ENCODE measurements around the gene CHIT1. TPM values are rescaled to one million over a fixed set of nuclear protein-coding genes. Genes with fewer than 3 reads are reported as not detected.
"Not testable (repeated sequence)": the region's sequence is repeated elsewhere in the genome, so short reads cannot be mapped to it uniquely, and the experiment has no call there.

Gene CHIT1
- total RNA-seq, 1 donor from 2014 or later = not detected

DNA sequence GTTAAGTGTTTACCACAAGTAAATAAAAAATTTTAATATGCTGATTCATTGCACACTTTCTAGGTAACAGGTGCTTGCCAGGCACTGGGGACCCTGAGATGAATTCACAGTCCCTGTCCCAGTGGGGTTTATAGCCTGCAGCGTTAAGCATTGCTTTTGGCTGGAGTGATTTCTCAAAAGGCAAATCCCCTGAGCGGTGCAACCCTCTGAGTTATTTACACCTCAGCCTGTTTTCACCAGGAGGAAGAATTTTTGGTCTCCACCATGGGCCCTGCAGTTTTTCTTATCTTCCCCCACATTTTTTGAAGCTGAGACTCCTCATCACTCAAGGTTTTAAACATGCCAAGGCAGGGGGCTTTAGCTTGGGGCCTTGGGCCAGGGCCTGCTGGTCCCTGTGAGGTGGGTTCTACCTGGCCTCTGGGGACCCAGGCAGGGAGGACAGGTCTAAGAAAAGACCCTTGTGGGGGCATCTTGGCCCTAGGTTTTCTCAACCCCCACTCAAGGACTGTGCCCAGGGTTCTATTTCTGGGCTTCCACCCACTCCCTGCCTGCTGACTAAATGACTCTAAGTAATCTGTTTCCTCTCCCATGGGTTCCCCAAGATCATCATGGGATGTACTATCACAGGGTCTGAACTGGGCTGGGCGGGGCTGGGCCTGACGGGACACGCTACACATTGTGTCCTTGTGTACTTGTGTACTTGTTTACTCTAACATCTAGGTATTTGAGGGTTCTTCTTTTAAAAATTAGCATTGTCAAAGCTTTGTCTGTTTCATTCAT is 10.2 kb upstream of the CHIT1 start:
- intact Hi-C loops (cut with DNase I) = no loop called here
- Histone ChIP-seq H3K4me1 (no peaks in the 10 kb centered on the region), H3K27ac (no peak overlapping the region), H3K9me3 (peaks cover 0 to 9% of the 10 kb centered on the region in 2 donors), H3K36me3 (no peaks in the 10 kb centered on the region), H3K4me3 (no peak overlapping the region), H3K27me3 (no peaks in the 10 kb centered on the region)
- TF ChIP-seq CTCF (IDR thresholded peaks at IDR 0.05) = no peak
- no peak for DNase-seq (ENCODE audit: low spot score in 2 of 2)

GRCh38 chr1:203239081-203239480 is 9.6 kb upstream of the CHIT1 start:
- intact Hi-C loops (cut with DNase I) = no loop called here
- no peak for TF ChIP-seq CTCF (IDR thresholded peaks at IDR 0.05)
- no peaks in the 10 kb centered on the region for H3K4me1 ChIP-seq
- peaks cover 0 to 10% of the 10 kb centered on the region in 2 donors for H3K9me3 ChIP-seq
- H3K36me3 ChIP-seq = no peaks in the 10 kb centered on the region
- H3K4me3 ChIP-seq = no peak overlapping the region
- no peak overlapping the region for H3K27ac ChIP-seq
- H3K27me3 ChIP-seq = no peaks in the 10 kb centered on the region
- no peak for DNase-seq (ENCODE audit: low spot score in 2 of 2)

DNA sequence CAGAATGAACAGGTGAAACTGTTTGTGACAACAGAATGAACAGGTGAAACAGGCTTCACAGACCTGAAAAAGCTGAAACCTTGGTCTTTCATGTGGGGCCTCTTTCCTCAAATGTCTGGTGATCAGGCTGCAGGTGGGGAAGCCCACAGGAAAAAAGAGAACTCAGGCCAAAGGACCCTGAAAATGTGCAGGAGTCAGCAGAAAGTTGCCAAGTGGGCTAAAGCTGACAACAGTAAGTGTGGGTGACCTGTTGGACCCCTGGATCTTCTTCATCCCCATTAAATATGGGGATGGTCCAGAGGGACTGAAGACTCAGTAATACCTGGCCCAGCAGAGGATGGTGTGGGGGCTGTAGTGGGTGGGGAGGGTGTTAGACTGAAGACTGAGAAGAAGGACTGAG is 9.1 kb upstream of the CHIT1 start:
- Histone ChIP-seq H3K36me3 (no peaks in the 10 kb centered on the region), H3K4me1 (no peaks in the 10 kb centered on the region), H3K4me3 (no peak overlapping the region), H3K9me3 (peaks cover 0 to 10% of the 10 kb centered on the region in 2 donors), H3K27me3 (no peaks in the 10 kb centered on the region), H3K27ac (no peak overlapping the region)
- intact Hi-C loops (cut with DNase I) = no loop called here
- no peak for TF ChIP-seq CTCF (IDR thresholded peaks at IDR 0.05)
- DNase-seq (ENCODE audit: low spot score in 2 of 2) = no peak

GRCh38 chr1:203234901-203235300 is 5.4 kb upstream of the CHIT1 start:
- H3K4me1 ChIP-seq; H3K27me3 ChIP-seq; H3K4me3 ChIP-seq; H3K36me3 ChIP-seq; intact Hi-C loops (cut with DNase I); H3K27ac ChIP-seq; DNase-seq (ENCODE audit: low spot score in 2 of 2): not testable (repeated sequence)
- H3K9me3 ChIP-seq = peaks cover 0 to 10% of the 10 kb centered on the region in 2 donors

DNA sequence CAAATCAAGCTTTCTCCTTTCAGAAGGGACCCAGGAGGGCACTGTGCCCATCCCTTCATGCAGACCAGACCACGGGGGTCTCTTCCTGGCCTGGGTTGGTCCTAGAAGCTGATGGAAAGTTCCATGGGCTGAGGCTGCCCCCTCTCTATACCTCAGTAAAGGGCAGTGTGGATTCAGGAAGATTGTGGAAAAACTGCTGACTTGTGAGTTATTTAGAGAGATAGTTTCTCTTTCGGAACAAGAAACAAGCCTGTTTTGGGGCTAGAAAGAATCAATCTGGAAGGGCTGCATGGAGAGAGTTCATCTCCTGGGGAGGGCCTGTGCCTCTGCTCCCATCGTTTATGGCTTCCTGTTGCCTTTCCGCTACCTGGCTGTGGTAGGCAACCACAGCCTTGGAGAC is 803 bp downstream of the CHIT1 start:
- Histone ChIP-seq H3K36me3 (no peaks in the 10 kb centered on the region), H3K4me1 (no peaks in the 10 kb centered on the region), H3K9me3 (no peaks in the 10 kb centered on the region), H3K4me3 (no peak overlapping the region), H3K27ac (no peak overlapping the region), H3K27me3 (peaks cover 5% of the 10 kb centered on the region)
- TF ChIP-seq CTCF (IDR thresholded peaks at IDR 0.05) = no peak
- no peak for DNase-seq (ENCODE audit: low spot score in 2 of 2)
- intact Hi-C loops (cut with DNase I) = no loop called here

GRCh38 chr1:203227371-203228083 is 1.9 kb downstream of the CHIT1 start:
- intact Hi-C loops (cut with DNase I) = no loop called here
- Histone ChIP-seq H3K27me3 (peaks cover 5% of the 10 kb centered on the region), H3K4me3 (no peak overlapping the region), H3K27ac (no peak overlapping the region), H3K9me3 (no peaks in the 10 kb centered on the region), H3K4me1 (no peaks in the 10 kb centered on the region), H3K36me3 (no peaks in the 10 kb centered on the region)
- no peak for DNase-seq (ENCODE audit: low spot score in 2 of 2)
- TF ChIP-seq CTCF (IDR thresholded peaks at IDR 0.05) = no peak
